ENCODE data around the gene ESPN.
A peak's percentile ranks its signal among the peaks of the same experiment; 100 is the strongest.

ESPN gene

DNA sequence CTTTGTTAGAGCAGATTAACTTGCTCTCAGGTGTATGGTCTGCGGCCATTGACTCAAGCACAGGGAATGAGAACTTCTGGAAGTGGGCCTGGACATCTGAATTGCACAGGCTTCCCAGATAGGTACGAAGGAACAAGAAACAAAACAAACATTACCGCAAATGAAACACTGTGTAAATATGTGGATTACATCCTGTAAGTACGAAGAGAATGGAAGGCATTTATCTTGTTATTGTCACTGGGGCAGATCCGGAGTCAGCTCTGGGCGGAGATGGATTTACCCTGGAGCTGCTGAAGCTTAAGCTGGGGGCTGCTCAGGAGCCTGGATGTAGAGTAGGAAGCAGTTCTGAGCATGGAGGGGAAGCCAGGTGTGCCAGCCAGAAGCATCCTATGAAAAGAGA, 11.7 kb upstream of the ESPN start:
- no peak overlapping the region for H3K4me3 ChIP-seq (ENCODE audit: low read depth in 1 of 2, low read length in 2 of 2)
- peaks cover 25% of the 10 kb centered on the region for H3K27me3 ChIP-seq (ENCODE audit: low read depth, low read length)
- no peak overlapping the region for H3K27ac ChIP-seq (ENCODE audit: low read length)
- no peaks in the 10 kb centered on the region for H3K9me3 ChIP-seq (ENCODE audit: control insufficient read depth in 1 of 2, low read length in 2 of 2)
- H3K36me3 ChIP-seq (ENCODE audit: control insufficient read depth in 1 of 2, insufficient read depth in 2 of 2, low read length in 2 of 2): no peaks in the 10 kb centered on the region
- no peaks in the 10 kb centered on the region for H3K4me1 ChIP-seq (ENCODE audit: control insufficient read depth in 1 of 2, insufficient read depth in 2 of 2, low read length in 2 of 2)

DNA sequence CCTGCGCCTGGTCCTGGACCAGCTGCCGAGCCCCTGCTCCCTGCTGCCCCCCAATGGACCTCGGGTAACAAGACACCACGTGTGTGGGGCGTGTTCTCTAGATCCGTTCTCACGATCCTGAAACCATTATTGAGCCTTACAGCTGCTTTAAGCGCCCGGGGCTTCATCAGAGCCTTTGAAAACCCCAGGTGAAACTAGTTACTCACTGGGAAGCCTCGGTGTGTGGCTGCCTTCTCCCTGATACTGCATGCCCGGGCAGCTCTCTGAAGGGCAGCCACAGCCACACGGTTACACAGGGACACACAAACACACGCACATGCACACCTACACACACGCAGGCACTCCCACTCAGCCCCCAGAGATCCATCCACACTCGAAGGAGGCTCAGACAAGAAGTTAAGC, 10.1 kb upstream of the ESPN start:
- Histone ChIP-seq H3K36me3 (ENCODE audit: control insufficient read depth in 1 of 2, insufficient read depth in 2 of 2, low read length in 2 of 2) (no peaks in the 10 kb centered on the region), H3K27ac (ENCODE audit: low read length) (no peak overlapping the region), H3K9me3 (ENCODE audit: control insufficient read depth in 1 of 2, low read length in 2 of 2) (no peaks in the 10 kb centered on the region), H3K4me1 (ENCODE audit: control insufficient read depth in 1 of 2, insufficient read depth in 2 of 2, low read length in 2 of 2) (peaks cover 0 to 10% of the 10 kb centered on the region in 2 donors), H3K4me3 (ENCODE audit: low read depth in 1 of 2, low read length in 2 of 2) (no peak overlapping the region), H3K27me3 (ENCODE audit: low read depth, low read length) (peaks cover 31% of the 10 kb centered on the region)

DNA sequence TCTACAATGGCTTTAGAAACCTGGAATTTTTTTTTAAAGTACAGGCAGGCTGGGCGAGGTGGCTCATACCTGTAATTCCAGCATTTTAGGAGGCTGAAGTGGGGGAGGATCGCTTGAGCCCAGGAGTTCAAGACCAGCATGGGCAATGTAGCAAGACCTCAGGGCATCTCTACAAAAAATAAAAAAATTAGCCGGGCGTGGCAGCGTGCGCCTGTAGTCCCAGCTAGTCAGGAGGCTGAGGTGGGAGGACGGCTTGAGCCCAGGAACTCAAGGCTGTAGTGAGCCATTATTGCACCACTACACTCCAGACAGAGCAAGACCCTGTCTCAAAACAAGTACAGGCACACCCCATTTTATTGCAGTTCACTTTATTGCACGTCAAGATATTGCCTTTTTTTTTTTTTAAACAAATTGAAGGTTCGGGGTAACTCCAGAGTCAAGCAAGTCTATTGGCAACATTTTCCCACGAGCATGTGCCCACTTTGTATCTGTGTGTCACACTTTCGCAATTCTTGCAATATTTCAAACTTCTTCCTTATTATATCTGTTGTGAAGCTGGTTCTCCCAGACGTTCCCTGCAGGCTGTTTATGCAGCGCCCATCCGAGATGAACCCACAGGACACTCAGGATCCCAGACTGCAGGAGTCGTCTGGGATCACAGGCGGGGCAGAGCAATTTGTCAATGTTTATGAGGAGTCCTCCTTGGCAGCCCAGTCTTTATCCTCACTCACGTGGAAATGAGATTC, 9.5 kb upstream of the ESPN start:
- Histone ChIP-seq H3K27me3 (ENCODE audit: low read depth, low read length) (peaks cover 32% of the 10 kb centered on the region), H3K27ac (ENCODE audit: low read length) (no peak overlapping the region)

DNA sequence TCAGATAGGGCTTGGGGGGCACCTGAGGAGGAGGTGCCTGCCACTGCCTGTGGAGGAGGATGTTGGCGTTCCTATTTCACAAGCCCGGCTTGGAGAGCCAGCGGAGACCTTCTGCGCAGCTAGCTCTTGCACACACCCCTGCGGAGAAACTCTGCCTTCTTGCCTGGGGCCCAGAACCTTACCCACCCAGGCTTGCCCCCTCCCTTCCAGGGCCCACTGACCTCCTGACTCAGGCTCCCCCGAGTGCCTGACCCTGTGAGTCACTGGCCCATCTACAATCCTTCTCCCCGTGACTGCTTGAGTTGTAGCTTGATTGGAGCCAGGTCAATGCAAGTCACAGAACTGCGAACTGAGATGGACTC, 8.3 kb upstream of the ESPN start:
- Histone ChIP-seq H3K27ac (ENCODE audit: low read length) (no peak overlapping the region), H3K27me3 (ENCODE audit: low read depth, low read length) (peaks cover 45% of the 10 kb centered on the region), H3K4me1 (ENCODE audit: control insufficient read depth in 1 of 2, insufficient read depth in 2 of 2, low read length in 2 of 2) (peaks cover 0 to 26% of the 10 kb centered on the region in 2 donors), H3K9me3 (ENCODE audit: control insufficient read depth in 1 of 2, low read length in 2 of 2) (no peaks in the 10 kb centered on the region), H3K4me3 (ENCODE audit: low read depth in 1 of 2, low read length in 2 of 2) (no peak overlapping the region), H3K36me3 (ENCODE audit: control insufficient read depth in 1 of 2, insufficient read depth in 2 of 2, low read length in 2 of 2) (no peaks in the 10 kb centered on the region)

More for the DNA sequence above, 9.5 kb upstream of the ESPN start:
- H3K9me3 ChIP-seq (ENCODE audit: control insufficient read depth in 1 of 2, low read length in 2 of 2): no peaks in the 10 kb centered on the region
- peaks cover 0 to 16% of the 10 kb centered on the region in 2 donors for H3K4me1 ChIP-seq (ENCODE audit: control insufficient read depth in 1 of 2, insufficient read depth in 2 of 2, low read length in 2 of 2)
- H3K4me3 ChIP-seq (ENCODE audit: low read depth in 1 of 2, low read length in 2 of 2): no peak overlapping the region
- no peaks in the 10 kb centered on the region for H3K36me3 ChIP-seq (ENCODE audit: control insufficient read depth in 1 of 2, insufficient read depth in 2 of 2, low read length in 2 of 2)

DNA sequence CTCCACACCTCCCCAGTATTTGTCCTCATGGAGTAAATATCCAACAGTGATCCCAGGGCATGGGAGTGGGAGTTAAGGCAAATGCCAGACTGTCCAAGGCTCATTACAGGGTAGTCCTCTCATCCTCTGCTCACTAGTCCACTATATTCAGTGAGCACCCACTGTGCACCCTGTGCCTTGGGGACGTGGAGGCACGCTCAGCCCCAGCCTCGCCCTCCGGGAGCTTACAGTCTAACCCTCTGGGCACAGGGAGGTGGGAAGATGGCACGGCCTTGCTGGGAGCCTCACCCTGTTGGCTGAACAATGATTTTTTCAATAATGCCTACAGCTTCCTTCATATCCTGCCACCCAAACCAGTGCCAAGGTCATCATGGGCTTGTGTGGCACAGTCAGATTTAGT, 7.7 kb upstream of the ESPN start:
- Histone ChIP-seq H3K4me1 (ENCODE audit: control insufficient read depth in 1 of 2, insufficient read depth in 2 of 2, low read length in 2 of 2) (peaks cover 0 to 26% of the 10 kb centered on the region in 2 donors), H3K27me3 (ENCODE audit: low read depth, low read length) (peaks cover 50% of the 10 kb centered on the region), H3K27ac (ENCODE audit: low read length) (no peak overlapping the region), H3K4me3 (ENCODE audit: low read depth in 1 of 2, low read length in 2 of 2) (no peak overlapping the region), H3K36me3 (ENCODE audit: control insufficient read depth in 1 of 2, insufficient read depth in 2 of 2, low read length in 2 of 2) (no peaks in the 10 kb centered on the region), H3K9me3 (ENCODE audit: control insufficient read depth in 1 of 2, low read length in 2 of 2) (no peaks in the 10 kb centered on the region)

DNA sequence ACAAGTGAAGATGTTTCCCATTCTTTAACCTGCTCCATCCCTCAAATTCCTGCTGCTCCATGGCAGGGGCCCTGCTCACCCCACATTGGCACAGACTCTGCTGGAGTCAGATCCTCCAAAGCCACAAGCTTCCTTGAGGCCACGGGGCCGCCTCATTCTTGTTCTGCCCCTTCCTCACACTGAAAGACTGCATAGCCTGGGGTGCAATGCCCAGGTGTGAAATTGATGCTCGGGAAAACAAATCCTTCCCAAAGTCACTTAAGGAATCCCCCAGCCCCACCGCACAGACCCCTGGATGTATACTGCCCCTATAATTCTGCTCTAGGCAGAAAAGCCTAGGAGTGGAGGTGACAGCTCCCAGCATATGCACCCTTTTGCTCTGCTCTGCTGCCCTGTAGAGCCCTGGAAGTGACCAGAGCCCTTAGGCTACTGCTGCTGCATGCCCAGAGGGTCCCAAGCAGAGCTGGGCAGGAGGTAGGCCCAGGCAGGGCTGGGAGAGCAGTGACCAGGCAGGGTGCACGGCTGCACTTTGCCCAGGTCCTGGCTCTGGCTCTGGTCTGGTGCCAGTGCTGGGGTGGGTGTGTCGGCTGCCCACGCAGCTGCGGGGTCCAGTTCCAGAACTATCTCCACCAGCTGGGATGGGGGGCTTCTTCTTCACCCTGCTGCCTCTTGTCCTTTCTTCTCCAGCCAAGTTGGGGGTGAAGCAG, 6.5 kb upstream of the ESPN start:
- H3K4me3 ChIP-seq (ENCODE audit: low read depth in 1 of 2, low read length in 2 of 2): no peak overlapping the region
- H3K36me3 ChIP-seq (ENCODE audit: control insufficient read depth in 1 of 2, insufficient read depth in 2 of 2, low read length in 2 of 2): no peaks in the 10 kb centered on the region
- peaks cover 54% of the 10 kb centered on the region for H3K27me3 ChIP-seq (ENCODE audit: low read depth, low read length)
- no peaks in the 10 kb centered on the region for H3K9me3 ChIP-seq (ENCODE audit: control insufficient read depth in 1 of 2, low read length in 2 of 2)
- no peak overlapping the region for H3K27ac ChIP-seq (ENCODE audit: low read length)
- H3K4me1 ChIP-seq (ENCODE audit: control insufficient read depth in 1 of 2, insufficient read depth in 2 of 2, low read length in 2 of 2): peaks cover 0 to 26% of the 10 kb centered on the region in 2 donors

DNA sequence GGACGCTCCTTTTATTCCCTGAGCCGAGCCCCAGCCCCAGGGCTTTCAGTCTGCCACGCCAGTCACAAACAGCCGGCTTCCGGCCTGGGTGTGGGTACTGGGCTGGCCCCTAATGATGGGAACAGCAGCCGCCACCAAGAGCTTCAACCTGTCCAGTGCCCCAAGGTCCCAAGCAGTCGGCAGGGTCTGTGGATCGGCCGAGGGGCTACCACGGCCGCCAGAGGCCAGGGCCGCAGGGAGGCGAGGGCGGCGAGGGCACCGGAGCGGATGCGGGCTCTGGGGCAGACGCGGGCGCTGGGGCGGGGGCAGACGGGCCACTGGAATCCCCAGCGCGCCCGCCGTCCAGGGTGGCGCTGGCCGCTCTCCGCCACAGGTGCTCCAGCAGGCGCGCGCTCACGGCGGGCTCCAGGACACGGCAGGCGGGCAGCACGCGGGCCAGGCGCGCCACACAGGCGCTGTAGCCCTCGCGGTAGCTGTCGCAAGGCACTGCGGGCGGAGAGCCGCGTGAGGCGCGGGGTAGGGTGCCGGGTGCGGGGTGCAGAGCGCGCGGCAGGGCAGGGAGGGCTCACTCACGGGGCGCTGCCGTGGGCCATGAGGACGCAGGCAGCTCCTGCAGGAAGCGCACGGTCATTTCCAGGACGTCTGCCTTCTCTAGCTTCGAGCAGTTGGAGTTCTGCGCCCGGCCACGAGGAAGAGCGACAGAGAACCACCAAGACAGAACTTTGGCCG, 5.7 kb upstream of the ESPN start:
- Histone ChIP-seq H3K4me1 (ENCODE audit: control insufficient read depth in 1 of 2, insufficient read depth in 2 of 2, low read length in 2 of 2) (peaks cover 0 to 33% of the 10 kb centered on the region in 2 donors), H3K4me3 (ENCODE audit: low read depth in 1 of 2, low read length in 2 of 2) (peak overlapping the region in 1 of 2 donors; percentile 55), H3K27ac (ENCODE audit: low read length) (no peak overlapping the region), H3K36me3 (ENCODE audit: control insufficient read depth in 1 of 2, insufficient read depth in 2 of 2, low read length in 2 of 2) (no peaks in the 10 kb centered on the region), H3K27me3 (ENCODE audit: low read depth, low read length) (peaks cover 61% of the 10 kb centered on the region), H3K9me3 (ENCODE audit: control insufficient read depth in 1 of 2, low read length in 2 of 2) (no peaks in the 10 kb centered on the region)

DNA sequence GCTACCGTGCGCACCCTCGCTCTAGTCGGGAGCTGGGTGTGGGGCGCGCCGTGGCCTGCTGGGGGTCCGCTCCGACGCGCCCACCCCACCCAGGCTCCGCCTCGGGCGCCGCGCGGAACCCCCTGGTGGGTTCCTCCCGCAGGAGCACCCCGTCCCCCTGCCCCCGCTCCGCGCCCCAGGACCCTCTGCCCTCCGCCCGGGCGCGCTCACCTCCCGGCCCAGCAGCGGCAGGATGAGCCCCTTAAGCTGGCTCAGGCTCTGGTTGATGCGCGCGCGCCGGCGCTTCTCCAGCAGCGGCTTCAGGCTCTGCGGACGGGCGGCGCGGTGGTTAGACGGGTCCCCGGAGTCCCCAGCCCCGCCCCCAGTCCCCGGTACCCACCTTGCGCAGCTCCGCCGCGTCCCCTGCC, 5.2 kb upstream of the ESPN start:
- Histone ChIP-seq H3K27ac (ENCODE audit: low read length) (no peak overlapping the region), H3K27me3 (ENCODE audit: low read depth, low read length) (peaks cover 67% of the 10 kb centered on the region), H3K4me3 (ENCODE audit: low read depth in 1 of 2, low read length in 2 of 2) (peak overlapping the region in 1 of 2 donors; percentile 55), H3K36me3 (ENCODE audit: control insufficient read depth in 1 of 2, insufficient read depth in 2 of 2, low read length in 2 of 2) (no peaks in the 10 kb centered on the region), H3K9me3 (ENCODE audit: control insufficient read depth in 1 of 2, low read length in 2 of 2) (no peaks in the 10 kb centered on the region), H3K4me1 (ENCODE audit: control insufficient read depth in 1 of 2, insufficient read depth in 2 of 2, low read length in 2 of 2) (peaks cover 0 to 38% of the 10 kb centered on the region in 2 donors)

DNA sequence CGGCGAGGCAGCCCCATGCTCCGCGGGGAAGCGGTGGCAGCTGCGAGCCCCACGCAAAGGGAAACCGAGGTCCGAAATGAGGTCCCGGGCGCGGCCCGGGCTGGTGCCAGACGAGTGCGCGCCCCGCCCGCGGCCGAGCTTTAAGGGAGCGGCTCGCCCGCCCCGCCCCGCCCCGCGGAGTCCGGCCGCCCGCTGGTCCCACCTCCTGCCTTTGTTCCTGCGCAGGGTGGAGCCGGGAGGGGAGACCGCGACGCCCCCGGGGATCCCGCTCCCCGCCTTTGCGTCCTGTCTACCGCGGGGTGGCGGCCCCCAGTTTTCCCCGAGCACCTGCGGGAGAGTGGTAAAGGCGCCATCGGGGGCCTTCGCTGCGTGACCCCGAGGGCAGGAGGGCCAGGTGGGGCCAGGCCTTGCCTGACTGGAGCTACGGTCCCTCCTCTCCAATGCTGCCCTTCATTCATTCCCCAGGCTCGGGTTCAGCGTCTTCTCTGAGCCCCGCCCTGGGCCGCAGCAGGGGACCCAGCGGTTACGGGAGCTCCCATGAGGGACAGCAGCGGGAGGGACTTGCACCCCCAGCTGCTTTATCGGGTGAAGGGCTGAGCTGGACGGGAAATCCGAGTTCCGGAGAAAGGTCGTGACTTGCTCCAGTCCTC, 4.6 kb upstream of the ESPN start, which contains the start of gene HES2:
TSS of gene HES2 (minus strand) at position 116 of the 650 bp plus-strand sequence. CDS start at position 17, 99 bp downstream.
- H3K27me3 ChIP-seq (ENCODE audit: low read depth, low read length): peaks cover 68% of the 10 kb centered on the region
- no peak within 1 kb of the TSS for H3K27ac ChIP-seq (ENCODE audit: low read length)
- H3K4me1 ChIP-seq (ENCODE audit: control insufficient read depth in 1 of 2, insufficient read depth in 2 of 2, low read length in 2 of 2): peaks cover 0 to 41% of the 10 kb centered on the region in 2 donors
- H3K36me3 ChIP-seq (ENCODE audit: control insufficient read depth in 1 of 2, insufficient read depth in 2 of 2, low read length in 2 of 2): no peaks in the 10 kb centered on the region
- H3K9me3 ChIP-seq (ENCODE audit: control insufficient read depth in 1 of 2, low read length in 2 of 2): no peaks in the 10 kb centered on the region
- peak within 1 kb of the TSS in 1 of 2 donors; percentile 55 for H3K4me3 ChIP-seq (ENCODE audit: low read depth in 1 of 2, low read length in 2 of 2)

DNA sequence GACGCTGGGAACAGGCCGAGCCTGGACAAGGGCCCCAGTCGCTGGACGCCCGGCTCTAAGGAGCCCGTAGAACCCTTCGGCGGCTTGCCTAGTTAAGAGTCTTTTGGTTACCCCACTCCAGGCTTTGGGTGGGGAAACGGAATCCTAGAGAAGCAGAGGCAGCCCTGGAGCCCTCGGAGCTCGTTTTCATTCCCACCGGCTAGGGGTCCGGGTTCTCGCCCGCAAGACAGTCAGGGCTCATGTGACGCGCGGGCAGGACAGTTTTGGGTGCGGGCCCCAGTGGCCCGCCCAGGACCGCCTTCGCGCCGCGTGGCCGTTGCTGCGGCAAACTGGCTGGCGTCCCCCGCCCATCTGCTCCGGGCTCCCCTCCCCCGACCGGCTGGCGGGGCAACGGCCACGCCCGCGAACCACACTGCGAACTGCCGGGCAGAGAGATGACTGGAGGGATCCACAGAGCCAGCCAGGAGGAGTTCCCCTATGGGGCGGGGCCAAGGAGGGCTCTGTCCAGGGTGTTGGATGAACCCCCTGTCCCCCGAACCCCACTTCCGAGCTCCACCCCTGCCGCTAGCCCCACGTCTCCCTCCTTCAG, 4.0 kb upstream of the ESPN start:
- no peak overlapping the region for H3K27ac ChIP-seq (ENCODE audit: low read length)
- peaks cover 68% of the 10 kb centered on the region for H3K27me3 ChIP-seq (ENCODE audit: low read depth, low read length)
- no peaks in the 10 kb centered on the region for H3K36me3 ChIP-seq (ENCODE audit: control insufficient read depth in 1 of 2, insufficient read depth in 2 of 2, low read length in 2 of 2)
- peak overlapping the region in 1 of 2 donors; percentile 55 for H3K4me3 ChIP-seq (ENCODE audit: low read depth in 1 of 2, low read length in 2 of 2)
- H3K4me1 ChIP-seq (ENCODE audit: control insufficient read depth in 1 of 2, insufficient read depth in 2 of 2, low read length in 2 of 2): peaks cover 0 to 44% of the 10 kb centered on the region in 2 donors
- no peaks in the 10 kb centered on the region for H3K9me3 ChIP-seq (ENCODE audit: control insufficient read depth in 1 of 2, low read length in 2 of 2)

Measured in muscle layer of duodenum (tissue), 2 donors.